ENCODE results near the gene RHOH.

- no peak for TF ChIP-seq EZH2phosphoT487 (IDR thresholded peaks at IDR 0.05; ENCODE audit: insufficient read depth, low read depth)
- TF ChIP-seq EZH2 (IDR thresholded peaks at IDR 0.05; ENCODE audit: insufficient read depth, poor library complexity, severe bottlenecking), result no peak
These were observed 28.8 kb upstream of the RHOH start for GRCh38 chr4:40168070-40168469.

All from GM23248 (cell line).